GM18511 (cell line): ENCODE results near the gene ZNF488.

Source experiments
- ATAC-seq: cut with Tn5 transposase; IDR thresholded peaks from one replicate; pipeline ENCODE4 v1.9.1; 2021; ENCODE audit warnings: mild to moderate bottlenecking, moderate library complexity; ENCODE audit not compliant: unreplicated experiment

Gene ZNF488

GRCh38 chr10:47367646-47368045 is 16.4 kb downstream of the ZNF488 start:
- no peak for ATAC-seq

GRCh38 chr10:47366731-47367460 is 17.2 kb downstream of the ZNF488 start:
- ATAC-seq: no peak

- no peak for ATAC-seq
Measured at GRCh38 chr10:47366181-47366631, 17.9 kb downstream of the ZNF488 start.

DNA sequence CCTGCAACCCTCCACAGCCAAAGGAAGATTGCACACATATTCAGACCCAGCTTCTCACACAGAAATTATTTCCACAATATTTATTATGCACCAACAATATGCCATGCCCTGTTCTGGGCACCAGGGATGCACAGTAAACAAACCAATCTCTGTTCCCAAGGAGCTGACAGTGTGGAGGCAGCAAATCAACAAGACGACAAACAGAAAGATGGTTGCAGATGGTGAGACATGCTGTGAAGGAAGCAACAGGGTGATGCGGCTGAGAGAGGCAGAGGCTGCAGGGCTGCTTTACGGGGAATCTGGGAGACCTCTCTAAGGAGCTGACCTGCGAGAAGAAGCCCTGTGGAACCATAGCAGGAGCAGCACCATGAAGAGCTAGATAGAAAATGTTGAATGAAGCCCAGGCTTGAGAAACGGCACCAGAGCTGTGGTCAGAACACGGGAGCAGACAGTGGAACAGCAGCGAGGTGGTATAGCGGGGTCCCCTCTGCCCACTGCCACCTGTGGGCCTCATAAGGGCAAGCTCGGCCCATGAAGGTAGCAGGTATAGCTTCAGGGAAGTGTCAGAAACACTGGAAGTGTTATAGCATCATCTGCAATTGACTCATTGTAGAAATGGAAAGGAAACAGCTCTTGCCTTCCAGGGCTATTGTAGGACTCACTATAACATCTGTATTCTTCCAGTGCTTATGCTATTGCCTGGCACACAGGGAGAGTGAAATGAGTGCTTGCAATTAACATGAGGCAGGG is 18.5 kb downstream of the ZNF488 start:
- no peak for ATAC-seq

GRCh38 chr10:47364911-47365310 is 19.2 kb downstream of the ZNF488 start:
- ATAC-seq: no peak

GRCh38 chr10:47364366-47364765 is 19.7 kb downstream of the ZNF488 start:
- ATAC-seq: no peak

DNA sequence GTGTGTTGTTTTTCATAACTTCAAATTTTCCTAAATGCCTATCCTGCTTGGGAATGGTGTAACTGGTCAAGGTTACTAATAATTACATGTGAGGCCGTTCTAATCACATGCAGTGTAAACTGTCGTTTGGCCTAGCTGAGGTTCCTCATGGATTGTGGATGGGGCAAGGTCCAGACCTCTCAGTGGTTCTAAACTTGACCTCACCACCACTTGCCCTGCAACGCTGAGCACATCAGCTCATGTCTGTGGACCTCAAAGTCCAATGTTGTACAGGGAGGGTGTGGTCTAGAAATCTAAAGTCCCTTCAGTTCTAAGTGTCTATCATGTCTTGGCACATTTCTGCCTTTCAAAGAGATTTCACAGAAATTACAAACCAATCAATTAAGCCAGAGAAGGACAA is 20.3 kb downstream of the ZNF488 start:
- no peak for ATAC-seq

- no peak for ATAC-seq
Measured at GRCh38 chr10:47362199-47362598, 21.9 kb downstream of the ZNF488 start.

GRCh38 chr10:47361293-47361692 is 22.8 kb downstream of the ZNF488 start:
- ATAC-seq: no peak

- no peak for ATAC-seq
Measured at GRCh38 chr10:47360419-47361040, 23.6 kb downstream of the ZNF488 start.

GRCh38 chr10:47359626-47360418 is 24.3 kb downstream of the ZNF488 start:
- ATAC-seq: no peak

GRCh38 chr10:47359101-47359500 is 25.0 kb downstream of the ZNF488 start:
- no peak for ATAC-seq

GRCh38 chr10:47358457-47358856 is 25.6 kb downstream of the ZNF488 start:
- no peak for ATAC-seq

GRCh38 chr10:47357911-47358310 is 26.2 kb downstream of the ZNF488 start:
- no peak for ATAC-seq

DNA sequence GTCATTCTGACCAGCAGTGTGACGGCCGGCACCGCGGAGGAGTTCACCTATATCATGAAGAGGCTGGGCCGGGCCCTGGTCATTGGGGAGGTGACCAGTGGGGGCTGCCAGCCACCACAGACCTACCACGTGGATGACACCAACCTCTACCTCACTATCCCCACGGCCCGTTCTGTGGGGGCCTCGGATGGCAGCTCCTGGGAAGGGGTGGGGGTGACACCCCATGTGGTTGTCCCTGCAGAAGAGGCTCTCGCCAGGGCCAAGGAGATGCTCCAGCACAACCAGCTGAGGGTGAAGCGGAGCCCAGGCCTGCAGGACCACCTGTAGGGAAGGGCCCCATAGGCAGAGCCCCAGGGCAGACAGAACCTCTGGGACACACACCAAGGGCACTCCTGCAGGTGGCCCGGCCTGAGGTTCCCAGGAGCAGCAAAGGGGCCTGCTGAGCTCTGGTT is 26.9 kb downstream of the ZNF488 start:
- ATAC-seq: no peak

- no peak for ATAC-seq
Measured at GRCh38 chr10:47356708-47357107, 27.4 kb downstream of the ZNF488 start.

DNA sequence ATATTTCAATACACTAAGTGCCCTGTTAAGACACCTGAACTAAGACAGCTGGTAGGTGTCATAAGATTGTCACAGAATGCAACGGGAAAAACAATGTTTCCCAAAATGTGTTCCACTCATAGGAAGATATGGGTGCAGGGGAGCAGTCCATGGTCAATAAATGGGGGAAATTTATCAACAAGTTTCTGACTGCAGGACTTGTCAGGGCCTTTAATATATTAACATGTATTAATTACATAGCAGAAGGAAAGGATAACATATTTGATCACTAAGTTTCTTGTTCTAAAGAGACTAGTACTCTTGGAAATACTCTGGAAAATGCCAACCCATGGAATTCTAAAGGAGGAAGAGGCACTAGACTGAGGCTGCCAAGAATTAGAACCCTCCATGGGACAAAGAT is 29.2 kb downstream of the ZNF488 start:
- ATAC-seq: no peak

GRCh38 chr10:47354165-47354564 is 29.9 kb downstream of the ZNF488 start:
- ATAC-seq: no peak

GRCh38 chr10:47353351-47353750 is 30.7 kb downstream of the ZNF488 start:
- ATAC-seq: no peak

GRCh38 chr10:47351899-47352815 is 31.9 kb downstream of the ZNF488 start:
- ATAC-seq: no peak
